ENCODE measurements around the gene ZNF618. TPM values are rescaled to one million over a fixed set of nuclear protein-coding genes. Genes with fewer than 3 reads are reported as not detected.

The ZNF618 gene
- total RNA-seq, 1 experiment from 2014 or later: 29.4 TPM

- Histone ChIP-seq H3K36me3 (ENCODE audit: insufficient read depth, low read length, poor library complexity, severe bottlenecking) (peaks cover 16% of the 10 kb centered on the region), H3K9me3 (ENCODE audit: low read depth, low read length, poor library complexity, severe bottlenecking) (no peaks in the 10 kb centered on the region), H3K27ac (ENCODE audit: low read depth, low read length, poor library complexity, severe bottlenecking) (no peak overlapping the region), H3K4me1 (ENCODE audit: insufficient read depth, low read length, poor library complexity, severe bottlenecking) (no peaks in the 10 kb centered on the region), H3K4me3 (ENCODE audit: low read depth, low read length, poor library complexity, severe bottlenecking) (no peak overlapping the region), H3K27me3 (replicated peaks; ENCODE audit: insufficient read depth, low read depth, low read length, poor library complexity) (no peaks in the 10 kb centered on the region)
- ChIA-PET CTCF (no interaction called here), POLR2A (ENCODE audit: low non-redundant PET) (no interaction called here)
- no peak for DNase-seq (ENCODE audit: low spot score)
- no TSS peak for BruUV-seq (replicated peaks)
- TF ChIP-seq EZH2 (IDR thresholded peaks at IDR 0.05; ENCODE audit: borderline replicate concordance, low read depth, low read length, poor library complexity, severe bottlenecking): no peak
- TF ChIP-seq CTCF (conservative IDR thresholded peaks at IDR 0.05; ENCODE audit: low read depth, low read length): no peak
- intact Hi-C loops (cut with micrococcal nuclease; ENCODE audit: unreplicated experiment): no loop called here
Measured at GRCh38 chr9:114049441-114050225, 173.5 kb downstream of the ZNF618 start.

- POLR2A ChIA-PET (ENCODE audit: low non-redundant PET): no interaction called here
- peaks cover 16% of the 10 kb centered on the region for H3K36me3 ChIP-seq (ENCODE audit: insufficient read depth, low read length, poor library complexity, severe bottlenecking)
- TF ChIP-seq EZH2 (IDR thresholded peaks at IDR 0.05; ENCODE audit: borderline replicate concordance, low read depth, low read length, poor library complexity, severe bottlenecking) (no peak), CTCF (conservative IDR thresholded peaks at IDR 0.05; ENCODE audit: low read depth, low read length) (no peak)
Measured at GRCh38 chr9:114050226-114050568, 174.1 kb downstream of the ZNF618 start.

GRCh38 chr9:114050646-114051045 is 174.5 kb downstream of the ZNF618 start:
- peaks cover 16% of the 10 kb centered on the region for H3K36me3 ChIP-seq (ENCODE audit: insufficient read depth, low read length, poor library complexity, severe bottlenecking)
- TF ChIP-seq CTCF (conservative IDR thresholded peaks at IDR 0.05; ENCODE audit: low read depth, low read length) (no peak), EZH2 (IDR thresholded peaks at IDR 0.05; ENCODE audit: borderline replicate concordance, low read depth, low read length, poor library complexity, severe bottlenecking) (no peak)
- H3K27ac ChIP-seq (ENCODE audit: low read depth, low read length, poor library complexity, severe bottlenecking): no peak overlapping the region
- H3K9me3 ChIP-seq (ENCODE audit: low read depth, low read length, poor library complexity, severe bottlenecking): no peaks in the 10 kb centered on the region
- H3K4me3 ChIP-seq (ENCODE audit: low read depth, low read length, poor library complexity, severe bottlenecking): no peak overlapping the region
- no peak for DNase-seq (ENCODE audit: low spot score)
- no peaks in the 10 kb centered on the region for H3K27me3 ChIP-seq (replicated peaks; ENCODE audit: insufficient read depth, low read depth, low read length, poor library complexity)
- BruUV-seq (replicated peaks): no TSS peak
- ChIA-PET POLR2A (ENCODE audit: low non-redundant PET) (no interaction called here), CTCF (no interaction called here)
- intact Hi-C loops (cut with micrococcal nuclease; ENCODE audit: unreplicated experiment): no loop called here
- no peaks in the 10 kb centered on the region for H3K4me1 ChIP-seq (ENCODE audit: insufficient read depth, low read length, poor library complexity, severe bottlenecking)

More at GRCh38 chr9:114050226-114050568, 174.1 kb downstream of the ZNF618 start:
- Histone ChIP-seq H3K27me3 (replicated peaks; ENCODE audit: insufficient read depth, low read depth, low read length, poor library complexity) (no peaks in the 10 kb centered on the region), H3K27ac (ENCODE audit: low read depth, low read length, poor library complexity, severe bottlenecking) (no peak overlapping the region), H3K4me1 (ENCODE audit: insufficient read depth, low read length, poor library complexity, severe bottlenecking) (no peaks in the 10 kb centered on the region), H3K9me3 (ENCODE audit: low read depth, low read length, poor library complexity, severe bottlenecking) (no peaks in the 10 kb centered on the region), H3K4me3 (ENCODE audit: low read depth, low read length, poor library complexity, severe bottlenecking) (no peak overlapping the region)
- intact Hi-C loops (cut with micrococcal nuclease; ENCODE audit: unreplicated experiment): no loop called here
- BruUV-seq (replicated peaks): no TSS peak
- DNase-seq (ENCODE audit: low spot score): no peak
- CTCF ChIA-PET: no interaction called here

All from A673 (cell line).